MM.1S (cell line): Measurements from ENCODE around the gene SMIM33.
"Not testable (repeated sequence)": the region's sequence is repeated elsewhere in the genome, so short reads cannot be mapped to it uniquely, and the experiment has no call there.

Source experiments
- DNase-seq: peaks from one replicate; pipeline ENCODE4 v3.0.0-alpha.2; 2015
- H2AFZ ChIP-seq: fragments of 300-600 bp; sonication (generic); 2 replicates; pipeline ENCODE4 v1.6.0; 2016; ENCODE audit warnings: antibody characterized with exemption, low read length
- H3F3A ChIP-seq: fragments of 300-600 bp; sonication (generic); 2 replicates; pipeline ENCODE4 v1.6.1; 2016; ENCODE audit warnings: mild to moderate bottlenecking, antibody characterized with exemption, low read length, moderate library complexity, mixed read lengths; ENCODE audit not compliant: insufficient read depth
- H3K27ac ChIP-seq: fragments of 300-600 bp; sonication (generic); 2 replicates; pipeline ENCODE4 v1.5.1; 2016; ENCODE audit warnings: mild to moderate bottlenecking, low read length
- H3K27me3 ChIP-seq: fragments of 300-600 bp; sonication (generic); replicated peaks from 2 replicates; pipeline ENCODE4 v1.6.0; 2016; ENCODE audit warnings: low read length; ENCODE audit not compliant: insufficient read depth
- H3K36me3 ChIP-seq: fragments of 300-600 bp; sonication (generic); replicated peaks from 2 replicates; pipeline ENCODE4 v1.6.1; 2016; ENCODE audit warnings: mild to moderate bottlenecking, low read length, mixed read lengths; ENCODE audit not compliant: insufficient read depth
- H3K4me1 ChIP-seq: fragments of 300-600 bp; sonication (generic); 2 replicates; pipeline ENCODE4 v1.6.1; 2016; ENCODE audit warnings: low read length, mixed read lengths
- H3K4me2 ChIP-seq: fragments of 300-600 bp; sonication (generic); 2 replicates; pipeline ENCODE4 v1.6.0; 2016; ENCODE audit warnings: low read depth, low read length
- H3K4me3 ChIP-seq: fragments of 300-600 bp; sonication (generic); 2 replicates; pipeline ENCODE4 v1.5.1; 2016; ENCODE audit warnings: low read length, mixed read lengths
- H3K79me2 ChIP-seq: fragments of 300-600 bp; sonication (generic); 2 replicates; pipeline ENCODE4 v1.6.1; 2016; ENCODE audit warnings: mixed run types, low read length, mixed read lengths
- H3K9ac ChIP-seq: fragments of 300-600 bp; sonication (generic); 2 replicates; pipeline ENCODE4 v1.6.1; 2016; ENCODE audit warnings: low read length, mixed read lengths
- H3K9me2 ChIP-seq: fragments of 300-600 bp; sonication (generic); replicated peaks from 2 replicates; pipeline ENCODE4 v1.6.1; 2016; ENCODE audit warnings: mild to moderate bottlenecking, low read length, mixed read lengths; ENCODE audit not compliant: insufficient read depth
- H3K9me3 ChIP-seq: fragments of 300-600 bp; sonication (generic); replicated peaks from 2 replicates; pipeline ENCODE4 v1.6.1; 2016; ENCODE audit warnings: mild to moderate bottlenecking, low read length, mixed read lengths; ENCODE audit not compliant: insufficient read depth
- H4K20me1 ChIP-seq: fragments of 300-600 bp; sonication (generic); 2 replicates; pipeline ENCODE4 v1.6.1; 2016; ENCODE audit warnings: mild to moderate bottlenecking, low read length, moderate library complexity, mixed read lengths; ENCODE audit not compliant: insufficient read depth
- CTCF ChIP-seq: fragments of 300-600 bp; sonication (generic); IDR thresholded peaks from 2 replicates; pipeline ENCODE4 v1.5.1; 2016; ENCODE audit warnings: antibody characterized with exemption, low read length, mixed read lengths
- EZH2 ChIP-seq: fragments of 300-600 bp; sonication (generic); optimal IDR thresholded peaks from 2 replicates; pipeline ENCODE3; 2017; ENCODE audit warnings: low read depth, mild to moderate bottlenecking, antibody characterized with exemption, low read length, mixed read lengths
- EZH2phosphoT487 ChIP-seq: fragments of 300-600 bp; sonication (generic); IDR thresholded peaks from 2 replicates; pipeline ENCODE4 v1.6.1; 2018; ENCODE audit warnings: antibody characterized with exemption, low read length

The SMIM33 gene

GRCh38 chr5:139481580-139482049 is 10.8 kb downstream of the SMIM33 start:
- no peak overlapping the region for H3K4me2 ChIP-seq
- no peaks in the 10 kb centered on the region for H3F3A ChIP-seq
- TF ChIP-seq EZH2 (no peak), CTCF (no peak)
- no peaks in the 10 kb centered on the region for H3K79me2 ChIP-seq
- no peak overlapping the region for H3K27ac ChIP-seq
- H4K20me1 ChIP-seq, result no peaks in the 10 kb centered on the region
- no peaks in the 10 kb centered on the region for H3K9me3 ChIP-seq
- H3K9me2 ChIP-seq, result no peaks in the 10 kb centered on the region
- H3K4me3 ChIP-seq, result no peak overlapping the region
- H2AFZ ChIP-seq, result no peak overlapping the region
- no peak for DNase-seq
- H3K27me3 ChIP-seq, result no peaks in the 10 kb centered on the region
- no peaks in the 10 kb centered on the region for H3K36me3 ChIP-seq
- H3K9ac ChIP-seq, result no peak overlapping the region
- peaks cover 8% of the 10 kb centered on the region for H3K4me1 ChIP-seq

- no peaks in the 10 kb centered on the region for H3K9me3 ChIP-seq
Measured at GRCh38 chr5:139482050-139482889, 11.5 kb downstream of the SMIM33 start, which contains the start of gene STING1. TSS of gene STING1 (minus strand) at chr5:139482758. CDS start at chr5:139481704, 1,054 bp downstream.

GRCh38 chr5:139482890-139483208 is 12.0 kb downstream of the SMIM33 start:
- H3K9me2 ChIP-seq, H3K79me2 ChIP-seq, H3K9me3 ChIP-seq, H2AFZ ChIP-seq, H3F3A ChIP-seq, DNase-seq, H4K20me1 ChIP-seq, H3K9ac ChIP-seq, H3K4me1 ChIP-seq, H3K36me3 ChIP-seq, H3K4me3 ChIP-seq, H3K27me3 ChIP-seq, H3K27ac ChIP-seq: not testable (repeated sequence)
- peak overlapping the region; percentile 18; the same call in 1 of the 2 replicates for H3K4me2 ChIP-seq

More at GRCh38 chr5:139482050-139482889, 11.5 kb downstream of the SMIM33 start, which contains the start of gene STING1:
- DNase-seq, result no peak
- no peak within 1 kb of the TSS for H3K9ac ChIP-seq
- peaks cover 8% of the 10 kb centered on the region for H3K4me1 ChIP-seq
- peak within 1 kb of the TSS; percentile 18; the same call in 1 of the 2 replicates for H3K4me2 ChIP-seq
- H3K4me3 ChIP-seq, result no peak within 1 kb of the TSS
- H3F3A ChIP-seq, result no peaks in the 10 kb centered on the region
- no peaks in the 10 kb centered on the region for H3K9me2 ChIP-seq
- TF ChIP-seq CTCF (no peak), EZH2phosphoT487 (no peak), EZH2 (no peak)
- H3K36me3 ChIP-seq, result no peaks in the 10 kb centered on the region
- H3K79me2 ChIP-seq, result no peaks in the 10 kb centered on the region
- no peaks in the 10 kb centered on the region for H3K27me3 ChIP-seq
- H2AFZ ChIP-seq, result peak within 1 kb of the TSS; percentile 79
- no peaks in the 10 kb centered on the region for H4K20me1 ChIP-seq
- H3K27ac ChIP-seq, result no peak within 1 kb of the TSS

- Histone ChIP-seq H2AFZ (no peak overlapping the region), H3K79me2 (no peaks in the 10 kb centered on the region), H3K27ac (no peak overlapping the region), H3K4me2 (no peak overlapping the region), H3K27me3 (no peaks in the 10 kb centered on the region), H3F3A (no peaks in the 10 kb centered on the region), H3K36me3 (no peaks in the 10 kb centered on the region), H3K9ac (no peak overlapping the region), H3K9me3 (no peaks in the 10 kb centered on the region), H4K20me1 (no peaks in the 10 kb centered on the region), H3K4me1 (peaks cover 8% of the 10 kb centered on the region), H3K9me2 (no peaks in the 10 kb centered on the region), H3K4me3 (no peak overlapping the region)
- no peak for DNase-seq
- TF ChIP-seq EZH2phosphoT487 (no peak), CTCF (no peak), EZH2 (no peak)
Measured at GRCh38 chr5:139486201-139486600, 15.4 kb downstream of the SMIM33 start.
